Adipose tissue (tissue), 3 donors: ENCODE measurements around the gene CHPT1. TPM values are rescaled to one million over a fixed set of nuclear protein-coding genes. Genes with fewer than 3 reads are reported as not detected.

ENCODE experiments used
- H3K27ac ChIP-seq: one replicate; pipeline ENCODE4 v1.5.1; 2013; ENCODE audit warnings: low read depth, low read length
- WGBS, 3 donors: extraction: QIAGEN DNeasy Blood & Tissue Kit; methylation state at CpG; one replicate each; pipeline ENCODE4 v1.1.7; 2013; 5-methylcytosine and 5-hydroxymethylcytosine counted together
- polyA plus RNA-seq, 3 donors: library from polyadenylated mRNA; stranded (reverse); fragments of 200-250 nt; gene quantifications; one replicate each; pipeline ENCODE4 v1.2.3, GENCODE V29; 2013
- donor health status: healthy with polysubstance abuse.
- donor health status: Bipolar disorder and iron deficiency.
- donor health status: healthy.

The CHPT1 gene
- polyA plus RNA-seq, 3 donors = 15.3 to 64.4 (median 50.3) TPM

DNA sequence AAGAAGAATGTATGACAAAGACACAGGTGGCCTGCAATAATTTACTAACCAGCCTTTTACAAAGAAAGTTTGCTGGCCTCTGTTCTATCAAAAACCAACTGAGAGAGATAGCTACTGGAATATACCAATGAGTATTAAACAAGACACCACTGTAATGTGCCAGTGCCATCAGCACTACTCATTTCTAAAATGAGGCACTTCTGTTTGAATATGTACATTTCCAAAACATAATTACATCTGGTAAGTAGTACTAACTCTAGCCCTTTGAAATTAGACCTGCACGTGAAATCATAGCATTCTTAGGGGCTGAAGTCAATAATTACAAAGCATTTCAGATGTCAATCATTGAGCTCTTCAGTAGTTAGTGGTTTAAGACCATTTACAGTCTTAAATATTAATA lies 48.8 kb downstream of the CHPT1 start:
- 62 to 95% (median 93%) methylated on average over 1 of the region's 1 CpG for WGBS, 3 donors
- no peak overlapping the region for H3K27ac ChIP-seq

DNA sequence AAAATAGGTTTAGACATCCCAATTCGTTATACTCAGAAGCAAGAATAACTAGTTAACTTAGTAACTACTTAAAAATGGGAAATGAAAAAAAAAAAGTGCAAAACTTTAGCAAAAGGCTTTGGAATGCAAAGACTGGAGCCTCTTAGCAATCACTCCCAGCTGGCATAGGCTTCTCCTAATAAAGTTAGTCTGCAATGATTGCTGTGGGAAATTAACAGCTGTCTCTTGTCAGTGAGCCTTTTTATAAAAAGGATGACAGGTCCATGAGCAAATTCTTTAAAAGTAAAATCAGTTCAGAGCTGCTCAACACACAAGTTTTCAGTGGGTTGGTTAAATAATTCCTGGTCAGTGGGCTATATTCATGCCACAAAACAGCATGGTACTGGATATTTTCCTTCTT lies 49.2 kb downstream of the CHPT1 start:
- WGBS, 3 donors = 46 to 95% (median 87%) methylated on average over 1 of the region's 1 CpG
- no peak overlapping the region for H3K27ac ChIP-seq

DNA sequence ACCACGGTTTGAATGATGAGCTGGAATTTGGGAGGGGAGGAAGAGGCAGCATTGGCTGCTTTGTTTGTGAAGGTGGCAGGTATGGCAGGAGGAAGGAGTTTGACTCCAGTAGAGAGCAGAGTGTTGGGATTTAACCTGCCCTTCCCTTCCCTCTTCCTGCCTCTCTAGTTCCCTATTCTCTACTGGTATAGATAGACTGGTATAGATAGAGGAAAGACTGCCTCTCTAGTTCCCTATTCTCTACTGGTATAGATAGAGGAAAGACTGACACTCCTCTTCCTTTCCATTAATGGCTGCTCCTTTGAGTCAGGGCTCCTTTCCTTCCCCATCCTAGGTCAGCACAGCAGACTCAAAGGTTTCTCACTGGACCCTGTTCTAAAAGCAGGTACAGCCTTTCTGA lies 50.3 kb downstream of the CHPT1 start:
- H3K27ac ChIP-seq = no peak overlapping the region

DNA sequence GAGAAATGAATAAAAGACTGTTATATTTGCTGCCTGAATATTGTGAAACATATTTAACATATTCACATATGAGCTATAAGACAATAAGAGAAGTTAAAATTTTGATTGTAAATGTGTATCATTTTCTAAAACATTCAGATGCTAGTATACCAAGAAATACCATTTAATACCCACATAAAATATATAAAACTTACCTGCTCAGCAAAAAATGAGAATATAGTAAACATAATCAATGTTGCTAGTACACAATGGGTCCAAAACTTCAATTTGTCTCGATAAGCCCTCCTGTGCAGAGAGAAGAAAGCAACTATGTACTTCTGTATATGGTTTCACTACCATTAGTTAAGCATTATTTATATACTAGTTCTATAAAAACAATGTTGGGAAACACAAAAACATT lies 51.5 kb downstream of the CHPT1 start:
- no peak overlapping the region for H3K27ac ChIP-seq
- 93 to 100% (median 100%) methylated on average over 1 of the region's 1 CpG for WGBS, 3 donors

More for the DNA sequence above, 50.3 kb downstream of the CHPT1 start:
- WGBS, 3 donors = 89 to 90% (median 89%) methylated on average over 1 of the region's 1 CpG

DNA sequence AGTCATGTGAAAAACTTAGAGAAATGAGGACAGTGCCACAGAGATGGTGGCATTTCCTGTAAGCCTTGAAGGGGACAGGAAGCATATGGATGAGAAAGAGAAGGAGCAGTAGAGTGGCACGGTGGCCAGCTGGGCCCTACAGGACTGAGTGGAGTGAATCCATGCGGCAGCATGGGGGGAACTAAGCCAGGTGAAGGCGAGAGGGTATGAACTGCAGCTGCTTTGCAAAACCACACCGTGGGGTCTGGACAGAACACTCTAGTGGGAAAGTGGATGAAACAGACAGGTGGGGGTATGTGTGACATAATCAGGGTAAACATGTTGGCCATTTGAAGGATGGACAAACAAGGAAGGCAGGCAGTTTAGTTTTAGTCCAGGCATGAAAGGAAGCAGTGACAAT lies 52.2 kb downstream of the CHPT1 start:
- no peak overlapping the region for H3K27ac ChIP-seq
- WGBS, 3 donors = 64 to 86% (median 82%) methylated on average over 4 of the region's 4 CpGs

DNA sequence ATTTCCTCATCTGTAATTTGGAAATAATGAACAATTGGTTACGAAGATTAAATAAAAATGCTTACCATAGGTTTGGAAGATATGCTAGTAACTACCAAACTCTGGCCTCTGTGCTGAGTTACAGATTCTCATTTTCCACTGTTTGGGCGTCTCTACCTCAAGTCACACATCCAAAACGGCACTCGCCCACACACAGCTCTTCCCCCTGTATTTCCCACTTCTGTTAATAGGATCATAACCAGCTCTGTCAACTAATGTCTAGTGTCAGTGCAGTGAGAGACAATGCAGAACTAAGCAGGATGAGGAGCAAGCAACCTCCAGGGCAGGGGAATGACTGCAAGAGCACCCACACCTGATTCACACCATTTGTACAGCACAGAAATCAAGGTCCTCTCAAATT lies 52.7 kb downstream of the CHPT1 start:
- 91 to 96% (median 95%) methylated on average over 4 of the region's 4 CpGs for WGBS, 3 donors
- no peak overlapping the region for H3K27ac ChIP-seq

DNA sequence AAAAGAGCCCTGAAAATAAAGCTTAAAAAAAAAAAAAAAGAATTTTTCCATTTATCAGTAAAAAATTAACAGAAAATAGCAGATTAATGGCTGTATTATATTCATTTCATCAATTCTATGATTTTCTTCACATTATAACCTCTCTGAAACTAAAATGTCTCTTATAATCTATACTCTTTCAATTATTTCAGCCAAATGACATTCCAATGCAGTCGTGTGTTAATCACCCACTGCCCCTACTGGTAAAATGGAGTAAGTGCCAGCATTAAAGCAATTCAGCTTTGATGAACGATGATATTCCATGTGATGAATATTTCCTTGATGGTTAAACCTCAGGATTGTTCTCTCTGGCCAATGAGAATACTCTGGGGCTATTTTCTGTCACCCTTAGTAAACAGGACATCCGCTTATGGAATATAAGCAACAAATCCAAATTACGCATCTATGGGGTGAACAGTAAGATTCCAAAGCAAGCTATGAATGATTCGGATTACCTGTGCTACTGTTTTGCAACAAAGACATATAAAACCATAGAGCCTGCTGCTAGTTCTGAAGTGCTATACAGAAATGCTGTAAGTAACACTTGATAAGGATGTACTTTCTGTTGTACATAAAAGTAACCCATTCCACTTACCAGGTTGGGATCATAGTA lies 62.1 kb downstream of the CHPT1 start:
- H3K27ac ChIP-seq = no peak overlapping the region
- 57 to 65% (median 61%) methylated on average over 5 of the region's 5 CpGs for WGBS, 3 donors

DNA sequence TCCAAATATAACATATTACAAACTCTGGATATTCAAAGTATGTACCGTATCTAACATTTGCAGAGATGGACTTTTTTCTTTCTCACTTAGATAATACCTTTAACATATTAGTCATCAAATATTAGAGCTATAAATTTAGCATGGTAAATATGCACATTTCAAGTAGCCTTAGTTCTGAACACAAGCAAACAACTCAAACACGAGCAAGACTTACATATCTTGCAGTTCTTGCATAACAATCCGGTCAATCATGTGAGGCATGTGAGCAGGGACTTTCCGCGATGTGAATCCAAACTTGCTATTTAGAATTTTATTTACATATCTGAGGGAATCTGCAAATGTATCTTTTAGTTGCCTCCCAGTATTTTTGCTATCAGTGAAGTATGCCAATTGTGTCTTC lies 63.9 kb downstream of the CHPT1 start:
- 44 to 75% (median 65%) methylated on average over 5 of the region's 5 CpGs for WGBS, 3 donors
- no peak overlapping the region for H3K27ac ChIP-seq

DNA sequence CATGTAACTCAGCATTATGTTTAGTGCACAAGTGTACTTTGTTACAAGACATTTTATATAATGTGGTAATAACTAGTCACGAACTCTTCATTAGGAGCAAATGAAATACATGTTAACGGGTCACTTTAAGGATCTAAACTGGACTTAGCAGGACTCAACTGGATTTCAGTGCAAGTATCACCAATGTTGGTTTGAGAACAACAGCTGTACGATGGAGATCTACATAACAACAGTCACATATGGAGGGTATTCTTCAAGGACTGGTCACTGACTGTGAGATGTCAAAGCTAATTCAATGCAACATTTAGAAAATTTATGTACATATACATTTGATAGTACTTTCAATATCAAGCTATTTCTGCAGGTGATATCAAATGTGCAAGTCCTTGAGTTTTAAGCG lies 64.3 kb downstream of the CHPT1 start:
- WGBS, 3 donors = 88 to 94% (median 90%) methylated on average over 4 of the region's 4 CpGs
- no peak overlapping the region for H3K27ac ChIP-seq

DNA sequence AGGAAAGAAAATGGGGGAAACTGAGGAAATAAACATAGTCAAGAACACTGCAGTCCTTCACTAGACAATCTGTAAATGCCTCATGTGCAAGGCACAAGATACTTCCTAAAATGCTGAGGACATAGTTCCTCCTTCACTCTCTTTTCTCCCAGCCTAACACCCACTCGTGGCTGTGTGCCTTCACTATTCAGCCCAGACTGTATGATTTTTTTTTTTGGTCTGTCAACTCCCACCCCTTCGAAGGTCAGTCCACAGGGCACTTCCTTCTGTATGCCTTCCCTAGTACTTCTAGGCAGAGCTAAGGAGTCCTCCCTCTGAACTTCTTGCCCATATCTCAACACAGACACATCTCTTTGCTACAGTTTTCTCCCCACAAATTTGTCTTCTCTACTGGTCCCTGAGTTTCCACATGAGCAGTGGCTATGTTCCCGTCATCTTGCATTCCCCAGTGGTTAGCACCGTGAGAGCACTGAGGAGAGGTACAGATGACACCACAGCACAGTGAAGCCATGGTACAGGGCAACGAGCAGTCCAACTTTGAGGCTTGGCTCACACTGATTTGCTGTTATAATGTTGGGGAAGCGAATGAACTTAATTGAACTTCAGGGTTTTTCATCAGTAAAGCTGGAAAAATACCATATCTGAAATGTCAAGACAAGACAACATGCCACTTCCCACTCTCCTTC lies 65.9 kb downstream of the CHPT1 start:
- WGBS, 3 donors = 58 to 77% (median 58%) methylated on average over 6 of the region's 6 CpGs
- no peak overlapping the region for H3K27ac ChIP-seq

DNA sequence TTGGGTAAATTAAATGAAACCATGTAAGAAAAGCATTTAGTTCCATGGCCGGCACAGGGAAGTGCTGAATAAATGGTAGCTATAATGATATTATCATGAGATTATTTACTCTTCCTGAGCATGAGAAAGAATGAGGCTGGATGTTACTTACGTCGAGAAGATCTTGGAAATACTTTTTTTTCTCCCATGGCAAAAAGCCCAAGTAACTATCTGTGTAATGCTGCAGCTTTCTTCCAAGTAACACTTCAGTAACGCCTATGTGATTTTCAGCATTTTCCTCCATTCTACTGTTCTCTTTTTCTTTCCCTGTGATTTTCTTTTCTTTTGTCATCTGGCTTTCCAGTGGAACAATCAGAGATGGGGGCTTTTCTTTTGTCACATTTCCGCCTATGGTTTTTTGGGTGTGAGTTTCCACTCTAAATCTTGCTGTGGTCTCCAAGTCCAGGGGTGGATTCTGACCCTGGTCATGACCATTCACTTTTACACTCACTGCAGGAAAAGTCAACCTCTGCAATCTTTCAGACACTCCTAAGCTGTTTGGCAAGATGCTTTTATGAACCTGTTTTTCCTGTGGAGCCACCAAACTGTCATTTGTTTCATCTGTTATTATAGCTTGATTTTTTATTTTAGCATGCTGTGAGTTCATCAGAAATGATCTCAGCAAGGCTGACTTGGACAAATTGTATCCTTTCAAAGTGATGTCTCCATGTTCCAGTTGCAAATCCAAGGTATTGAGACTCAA lies 66.8 kb downstream of the CHPT1 start:
- WGBS, 3 donors = 58 to 70% (median 65%) methylated on average over 5 of the region's 5 CpGs
- H3K27ac ChIP-seq = no peak overlapping the region

DNA sequence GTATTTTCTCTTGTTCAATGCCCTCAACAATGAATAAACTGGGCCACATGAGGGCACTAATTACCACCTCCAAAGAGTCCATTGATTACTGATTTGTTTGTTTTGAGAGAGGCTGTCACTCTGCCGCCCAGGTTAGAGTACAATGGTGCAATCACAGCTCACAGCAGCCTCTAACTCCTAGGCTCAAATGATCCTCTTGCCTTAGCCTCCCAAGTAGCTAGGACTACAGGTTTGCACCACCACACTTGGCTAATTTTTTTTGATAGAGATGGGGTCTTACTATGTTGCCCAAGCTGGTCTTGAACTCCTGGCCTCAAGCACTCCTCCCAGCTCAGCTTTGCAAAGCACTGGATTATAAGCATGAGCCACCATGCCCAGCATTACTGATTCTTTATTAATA lies 70.1 kb downstream of the CHPT1 start:
- 79 to 96% (median 85%) methylated on average over 1 of the region's 1 CpG for WGBS, 3 donors
- H3K27ac ChIP-seq = no peak overlapping the region

DNA sequence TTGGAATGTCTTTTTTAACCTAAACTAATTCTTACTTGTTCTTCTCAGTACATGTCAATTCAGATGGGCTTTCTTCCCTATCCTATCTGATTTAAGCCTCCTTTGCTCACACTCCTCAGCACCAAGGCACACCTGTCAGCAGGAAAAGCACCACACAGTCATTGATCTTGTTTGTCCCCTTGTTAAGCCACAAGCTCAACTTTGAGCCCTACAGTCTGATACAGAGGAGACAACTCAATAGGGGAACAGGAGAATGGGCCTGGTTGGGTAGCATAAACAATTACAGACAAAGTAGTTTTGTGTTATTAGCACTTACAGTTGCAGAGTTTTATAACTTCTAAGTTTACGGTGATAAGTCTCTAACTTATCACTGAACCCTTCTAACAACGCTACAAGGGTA lies 71.3 kb downstream of the CHPT1 start:
- H3K27ac ChIP-seq = no peak overlapping the region
- 37 to 93% (median 92%) methylated on average over 2 of the region's 2 CpGs for WGBS, 3 donors

DNA sequence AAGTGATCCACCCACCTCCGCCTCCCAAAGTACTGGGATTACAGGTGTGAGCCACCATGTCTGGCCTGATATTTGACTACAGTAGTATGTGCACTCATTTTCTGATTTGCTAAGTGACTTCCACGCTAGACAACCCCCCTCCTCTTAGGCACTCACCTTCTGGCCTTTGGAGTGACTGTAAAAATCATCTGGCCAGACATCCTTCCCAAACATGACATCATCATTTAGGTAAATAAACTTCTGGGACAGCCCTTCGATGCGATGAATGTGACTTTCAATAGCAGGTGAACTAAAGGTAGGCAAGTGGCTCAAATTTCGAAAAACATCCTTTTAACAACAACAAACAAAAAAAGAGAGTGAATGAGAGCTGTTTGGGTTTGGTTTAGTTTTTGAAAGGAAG lies 72.4 kb downstream of the CHPT1 start:
- WGBS, 3 donors = 80 to 94% (median 94%) methylated on average over 5 of the region's 5 CpGs
- no peak overlapping the region for H3K27ac ChIP-seq

DNA sequence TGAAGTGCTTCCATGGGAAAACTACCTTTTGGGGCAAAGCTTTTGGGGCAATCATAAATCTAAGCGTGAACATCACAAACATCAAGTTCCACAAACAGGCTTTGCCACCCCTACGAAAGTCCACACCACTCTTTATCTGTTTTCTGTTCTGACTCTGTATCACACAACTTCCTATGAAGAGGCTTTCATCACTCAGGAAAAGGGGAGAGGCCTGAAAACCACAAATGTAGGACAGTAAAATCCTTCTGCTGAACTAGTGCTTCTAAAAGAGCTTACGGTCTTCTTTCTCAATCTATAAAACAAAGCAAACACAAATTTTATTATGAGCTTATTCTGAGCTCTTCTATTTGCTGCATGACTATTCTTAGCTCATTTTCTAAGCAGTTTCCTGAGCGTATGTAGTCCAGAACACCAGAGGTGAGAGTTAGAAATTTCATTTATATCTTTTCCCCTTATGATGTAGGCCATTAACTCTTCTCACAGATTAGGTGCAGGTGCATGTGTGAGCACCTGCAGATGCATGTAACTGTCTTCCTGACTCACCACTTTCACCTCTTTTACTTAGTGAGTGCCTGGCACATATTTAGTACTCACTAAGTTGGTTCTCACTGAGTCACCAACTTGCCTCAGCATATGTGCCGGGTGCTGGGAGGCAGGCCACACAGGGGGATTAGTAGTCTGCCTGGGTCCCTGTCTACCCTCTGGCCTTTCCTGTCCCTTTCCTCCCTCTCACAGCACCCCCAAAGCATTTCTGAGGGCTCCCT lies 74.8 kb downstream of the CHPT1 start:
- H3K27ac ChIP-seq = no peak overlapping the region
- 57 to 85% (median 68%) methylated on average over 5 of the region's 5 CpGs for WGBS, 3 donors

DNA sequence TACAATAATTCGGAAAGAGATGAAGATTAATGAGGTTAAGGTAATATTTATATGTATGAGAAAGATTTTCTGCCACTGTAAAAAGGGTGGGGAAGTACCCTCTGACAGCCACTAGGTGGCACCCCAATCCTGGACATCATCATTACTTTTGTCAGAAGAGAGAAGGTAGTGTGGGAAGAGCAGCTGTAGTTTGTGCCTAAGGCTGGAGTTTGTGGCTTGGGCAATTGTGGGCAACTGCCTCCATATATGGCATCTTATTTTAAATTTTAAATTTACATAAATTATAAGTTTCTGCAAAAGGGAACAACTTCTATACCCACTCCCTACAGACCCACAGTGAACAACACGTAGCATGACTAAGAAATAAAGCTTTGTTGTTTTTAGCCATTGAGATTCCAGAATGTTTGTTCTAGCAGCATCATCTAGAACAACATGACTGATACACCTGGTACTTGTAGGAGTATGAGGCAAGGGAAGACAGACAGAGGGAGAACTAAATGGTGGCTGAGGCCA lies 76.3 kb downstream of the CHPT1 start:
- H3K27ac ChIP-seq = no peak overlapping the region
- 37 to 49% (median 42%) methylated on average over 2 of the region's 2 CpGs for WGBS, 3 donors

DNA sequence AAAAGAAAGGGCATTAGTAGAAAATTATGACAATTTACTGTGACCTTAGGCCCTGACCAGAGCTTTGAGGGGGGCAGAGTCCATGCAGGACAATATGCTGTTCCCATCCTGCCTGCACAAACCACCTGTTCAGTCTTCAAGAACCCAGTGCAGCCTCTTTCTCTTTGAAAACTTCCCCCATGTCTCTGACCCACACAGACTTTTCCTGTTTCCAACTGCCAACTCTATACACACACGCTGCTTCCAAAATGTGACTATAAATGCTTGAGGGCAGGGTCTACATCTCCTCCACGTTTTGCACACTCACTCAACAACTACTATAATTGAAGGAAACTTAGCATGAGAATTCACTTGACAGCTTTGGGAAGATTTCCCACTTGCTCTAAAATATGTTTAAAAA lies 78.4 kb downstream of the CHPT1 start:
- WGBS, 3 donors = 31 to 64% (median 36%) methylated on average over 2 of the region's 2 CpGs
- peak overlapping the region; percentile 22 for H3K27ac ChIP-seq

DNA sequence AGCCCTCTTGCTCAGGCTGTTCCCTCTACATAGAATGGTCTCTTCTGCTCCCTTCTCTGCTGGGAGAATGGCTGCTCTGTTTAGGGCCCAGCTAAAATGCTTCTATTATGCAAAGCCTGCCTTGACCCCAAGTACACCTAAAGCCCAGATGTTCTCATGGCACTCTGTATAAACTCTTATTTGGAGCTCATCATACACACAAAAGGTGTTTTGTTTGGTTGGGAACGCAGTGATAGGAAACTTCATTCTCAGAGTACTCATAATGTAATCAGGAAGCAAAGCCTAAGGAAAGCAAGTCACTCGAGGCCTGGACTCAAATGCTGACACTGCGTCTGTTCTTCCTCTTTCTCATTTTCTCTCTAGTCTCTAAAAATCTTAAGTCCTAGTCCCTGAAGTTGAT lies 80.0 kb downstream of the CHPT1 start:
- no peak overlapping the region for H3K27ac ChIP-seq
- WGBS, 3 donors = 45 to 63% (median 47%) methylated on average over 3 of the region's 3 CpGs

DNA sequence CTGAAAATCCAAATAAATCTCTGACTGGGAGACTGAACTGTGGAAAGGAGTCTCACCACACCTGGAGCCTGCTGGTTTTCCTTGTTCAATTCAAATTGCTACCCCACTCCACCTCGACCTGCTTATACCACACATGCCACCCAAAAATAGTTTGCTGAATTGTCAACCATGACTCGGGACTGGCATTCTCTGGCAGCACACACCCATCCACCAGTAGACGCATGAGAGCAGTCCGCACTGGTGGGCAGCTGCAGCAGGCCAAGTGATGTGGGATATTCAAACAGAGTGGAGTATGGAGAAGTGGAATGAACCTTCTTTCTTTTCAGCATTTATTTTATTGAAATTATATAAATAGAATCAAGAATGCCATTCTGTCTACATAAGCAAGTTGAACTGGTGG lies 80.5 kb downstream of the CHPT1 start:
- 74 to 87% (median 82%) methylated on average over 4 of the region's 4 CpGs for WGBS, 3 donors
- H3K27ac ChIP-seq = no peak overlapping the region
